Activated CD4-positive, alpha-beta T cell treated with anti-CD3 and anti-CD28 coated beads, Interleukin-2, amount 10 ng/mL, durations not matched to agents 24 days and 14 days (primary cell): Measurements from ENCODE around the gene ING5. TPM values are rescaled to one million over a fixed set of nuclear protein-coding genes. Genes with fewer than 3 reads are reported as not detected.
"Not testable (repeated sequence)": the region's sequence is repeated elsewhere in the genome, so short reads cannot be mapped to it uniquely, and the experiment has no call there.

ENCODE experiments used
- DNase-seq: peaks from one replicate; pipeline ENCODE4 v3.0.0; 2022
- H3K27ac Mint-ChIP-seq: one replicate; pipeline ENCODE4 v1.8.0; 2022; ENCODE audit warnings: mild to moderate bottlenecking, mixed read lengths
- H3K27me3 Mint-ChIP-seq: one replicate; pipeline ENCODE4 v1.8.0; 2022; ENCODE audit warnings: mixed read lengths
- H3K36me3 Mint-ChIP-seq: one replicate; pipeline ENCODE4 v1.8.0; 2022; ENCODE audit warnings: low read depth, mild to moderate bottlenecking, mixed read lengths
- H3K4me1 Mint-ChIP-seq: one replicate; pipeline ENCODE4 v1.8.0; 2021; ENCODE audit warnings: mixed read lengths
- H3K4me3 Mint-ChIP-seq: one replicate; pipeline ENCODE4 v1.8.0; 2022; ENCODE audit warnings: mild to moderate bottlenecking, moderate library complexity, mixed read lengths
- H3K9me3 Mint-ChIP-seq: one replicate; pipeline ENCODE4 v1.8.0; 2021; ENCODE audit warnings: mixed read lengths
- intact Hi-C: fragments of 100-400 bp; cut with micrococcal nuclease; formaldehyde crosslinking; loops from one replicate; pipeline ENCODE4 v1.15.1; 2023
- total RNA-seq: library from RNA; stranded (reverse); gene quantifications from 2 replicates; pipeline ENCODE4 v1.2.3, GENCODE V29; 2022

Gene ING5
- 51.3 and 55.3 TPM in 2 replicates for total RNA-seq

- no peaks in the 10 kb centered on the region for H3K9me3 Mint-ChIP-seq
- peaks cover 28% of the 10 kb centered on the region for H3K36me3 Mint-ChIP-seq
- intact Hi-C loops: loop anchor here (1.0 to 5.0 kb wide), 7 partner anchors 15 to 386 kb away; partner anchors contain the start of genes ATG4B, D2HGDH, DTYMK and FARP2
- peak within 1 kb of the TSS; percentile 91 for H3K27ac Mint-ChIP-seq
- no peaks in the 10 kb centered on the region for H3K27me3 Mint-ChIP-seq
- peak; percentile 99 for DNase-seq
- peaks cover 15% of the 10 kb centered on the region for H3K4me1 Mint-ChIP-seq
- peak within 1 kb of the TSS; percentile 92 for H3K4me3 Mint-ChIP-seq
These were observed at the start of gene ING5 for GRCh38 chr2:241701399-241702154. TSS of gene ING5 (plus strand) at chr2:241702039. CDS start at chr2:241702066, 27 bp downstream.

DNA sequence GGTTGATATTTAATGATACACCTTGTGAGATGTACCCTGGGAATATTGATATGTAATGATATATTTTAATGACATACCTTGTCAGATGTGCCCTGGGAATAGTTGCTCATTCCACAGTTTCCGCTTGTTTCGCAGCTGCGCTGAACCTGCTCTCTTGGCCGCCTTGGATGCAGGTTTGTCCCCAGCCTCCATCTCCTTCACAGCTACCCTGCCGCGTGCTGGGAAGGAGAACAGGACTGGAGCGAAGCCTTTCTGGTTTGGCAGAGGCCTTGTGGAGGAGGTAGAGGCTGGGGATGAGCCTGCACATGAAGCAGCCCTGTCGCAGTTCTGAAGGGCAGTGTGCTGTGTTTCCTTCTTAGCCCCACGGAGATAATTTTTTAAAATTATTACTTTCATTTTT lies 49.7 kb upstream of the ING5 start:
- H3K9me3 Mint-ChIP-seq: no peaks in the 10 kb centered on the region
- no peaks in the 10 kb centered on the region for H3K27me3 Mint-ChIP-seq
- no peak for DNase-seq
- H3K4me3 Mint-ChIP-seq: no peak overlapping the region
- H3K4me1 Mint-ChIP-seq: peaks cover 2% of the 10 kb centered on the region
- no peak overlapping the region for H3K27ac Mint-ChIP-seq
- peaks cover 36% of the 10 kb centered on the region for H3K36me3 Mint-ChIP-seq
- intact Hi-C loops: no loop called here

GRCh38 chr2:241652722-241653121 lies 49.1 kb upstream of the ING5 start:
- no peak for DNase-seq
- Mint-ChIP-seq H3K4me3 (no peak overlapping the region), H3K36me3 (peaks cover 39% of the 10 kb centered on the region), H3K9me3 (no peaks in the 10 kb centered on the region), H3K27ac (no peak overlapping the region), H3K27me3 (no peaks in the 10 kb centered on the region), H3K4me1 (peaks cover 2% of the 10 kb centered on the region)
- intact Hi-C loops: no loop called here

DNA sequence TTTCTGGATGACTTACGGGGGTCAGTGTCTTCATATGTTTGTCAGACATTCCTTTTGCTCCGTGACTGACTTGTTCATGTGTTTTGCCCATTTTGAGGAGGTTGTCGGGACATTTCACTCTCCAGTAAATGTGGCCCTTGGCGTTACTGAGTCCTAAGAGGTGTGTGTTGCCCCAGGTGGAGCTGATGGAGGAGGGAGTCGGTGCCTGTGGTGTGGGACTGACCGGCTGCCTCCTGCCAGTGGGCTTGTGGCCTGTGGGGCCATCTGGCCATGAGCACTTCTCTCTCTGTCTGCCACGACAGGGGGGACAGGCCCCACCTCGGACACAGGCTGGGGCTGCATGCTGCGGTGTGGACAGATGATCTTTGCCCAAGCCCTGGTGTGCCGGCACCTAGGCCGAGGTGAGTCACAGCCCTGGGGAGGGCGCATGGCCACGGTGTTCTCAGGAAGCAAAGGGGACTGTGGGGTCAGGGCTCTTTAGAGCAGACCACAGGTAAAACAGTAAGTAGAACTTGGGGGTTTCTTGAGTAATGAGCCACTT lies 48.6 kb upstream of the ING5 start:
- Mint-ChIP-seq H3K27me3 (no peaks in the 10 kb centered on the region), H3K27ac (no peak overlapping the region), H3K36me3 (peaks cover 38% of the 10 kb centered on the region), H3K9me3 (no peaks in the 10 kb centered on the region), H3K4me1 (peaks cover 2% of the 10 kb centered on the region), H3K4me3 (no peak overlapping the region)
- intact Hi-C loops: no loop called here
- DNase-seq: no peak

- intact Hi-C loops: no loop called here
- Mint-ChIP-seq H3K4me1 (peaks cover 2% of the 10 kb centered on the region), H3K36me3 (peaks cover 45% of the 10 kb centered on the region), H3K27ac (no peak overlapping the region), H3K9me3 (no peaks in the 10 kb centered on the region), H3K4me3 (no peak overlapping the region), H3K27me3 (no peaks in the 10 kb centered on the region)
- no peak for DNase-seq
These were observed 47.3 kb upstream of the ING5 start for GRCh38 chr2:241654551-241654950.

DNA sequence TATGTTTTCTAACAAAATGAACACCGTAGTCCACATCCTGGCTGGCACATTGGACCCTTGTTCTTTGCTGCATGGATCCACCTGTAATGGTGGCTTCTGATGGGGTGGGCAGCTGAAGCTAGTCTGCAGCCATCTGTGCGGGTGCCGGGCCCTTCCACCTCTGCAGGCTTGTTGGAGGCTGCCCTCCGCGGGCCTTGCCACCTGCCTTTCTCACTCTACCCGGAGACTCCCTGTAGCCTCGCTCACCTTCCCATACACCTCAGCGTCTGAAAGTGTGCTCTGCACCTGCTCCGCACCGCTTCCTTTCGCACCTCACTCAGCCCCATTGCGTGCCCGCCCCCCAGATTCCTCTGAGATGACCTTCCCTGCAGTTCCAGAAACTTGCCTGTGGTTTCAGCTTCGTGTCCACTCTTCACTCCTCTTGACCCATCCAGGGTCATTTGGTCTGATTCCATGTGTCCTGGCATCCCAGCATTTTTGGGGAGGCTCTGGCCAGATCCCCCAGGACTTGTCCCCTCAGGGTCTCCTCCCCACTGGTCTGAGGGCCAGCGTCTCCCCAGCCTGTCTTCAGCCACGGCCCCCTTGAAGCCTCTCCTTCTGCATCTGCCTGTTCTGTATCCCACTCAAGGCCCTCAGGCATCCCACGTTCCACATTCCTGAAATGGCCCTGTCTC lies 46.2 kb upstream of the ING5 start:
- no peak for DNase-seq
- Mint-ChIP-seq H3K27ac (no peak overlapping the region), H3K27me3 (no peaks in the 10 kb centered on the region), H3K4me1 (peaks cover 2% of the 10 kb centered on the region), H3K9me3 (no peaks in the 10 kb centered on the region), H3K36me3 (peaks cover 54% of the 10 kb centered on the region), H3K4me3 (no peak overlapping the region)
- intact Hi-C loops: no loop called here

GRCh38 chr2:241656190-241656741 lies 45.6 kb upstream of the ING5 start:
- H3K4me1 Mint-ChIP-seq: no peaks in the 10 kb centered on the region
- no peak for DNase-seq
- H3K27ac Mint-ChIP-seq: no peak overlapping the region
- H3K4me3 Mint-ChIP-seq: no peak overlapping the region
- H3K36me3 Mint-ChIP-seq: peaks cover 51% of the 10 kb centered on the region
- H3K9me3 Mint-ChIP-seq: no peaks in the 10 kb centered on the region
- intact Hi-C loops: no loop called here
- no peaks in the 10 kb centered on the region for H3K27me3 Mint-ChIP-seq

GRCh38 chr2:241657786-241658254 lies 44.0 kb upstream of the ING5 start:
- Mint-ChIP-seq H3K27ac (no peak overlapping the region), H3K36me3 (peaks cover 44% of the 10 kb centered on the region), H3K27me3 (no peaks in the 10 kb centered on the region), H3K4me3 (no peak overlapping the region), H3K4me1 (no peaks in the 10 kb centered on the region), H3K9me3 (no peaks in the 10 kb centered on the region)
- DNase-seq: no peak
- intact Hi-C loops: no loop called here

GRCh38 chr2:241658296-241658695 lies 43.5 kb upstream of the ING5 start:
- intact Hi-C loops: no loop called here
- no peak for DNase-seq
- H3K4me3 Mint-ChIP-seq: no peak overlapping the region
- no peaks in the 10 kb centered on the region for H3K27me3 Mint-ChIP-seq
- H3K27ac Mint-ChIP-seq: no peak overlapping the region
- no peaks in the 10 kb centered on the region for H3K4me1 Mint-ChIP-seq
- peaks cover 41% of the 10 kb centered on the region for H3K36me3 Mint-ChIP-seq
- H3K9me3 Mint-ChIP-seq: no peaks in the 10 kb centered on the region

- Mint-ChIP-seq H3K9me3 (no peaks in the 10 kb centered on the region), H3K36me3 (peaks cover 41% of the 10 kb centered on the region), H3K27me3 (no peaks in the 10 kb centered on the region), H3K4me1 (no peaks in the 10 kb centered on the region), H3K27ac (no peak overlapping the region), H3K4me3 (no peak overlapping the region)
- intact Hi-C loops: no loop called here
- DNase-seq: peak; percentile 83
These were observed 42.6 kb upstream of the ING5 start for GRCh38 chr2:241659150-241659739.

GRCh38 chr2:241660593-241661213 lies 41.1 kb upstream of the ING5 start:
- H3K27ac Mint-ChIP-seq: no peak overlapping the region
- intact Hi-C loops: no loop called here
- no peak overlapping the region for H3K4me3 Mint-ChIP-seq
- no peak for DNase-seq
- H3K36me3 Mint-ChIP-seq: peaks cover 34% of the 10 kb centered on the region
- H3K4me1 Mint-ChIP-seq: peaks cover 8% of the 10 kb centered on the region
- H3K9me3 Mint-ChIP-seq: no peaks in the 10 kb centered on the region
- no peaks in the 10 kb centered on the region for H3K27me3 Mint-ChIP-seq

- intact Hi-C loops, H3K4me3 Mint-ChIP-seq, H3K4me1 Mint-ChIP-seq, H3K27me3 Mint-ChIP-seq, H3K9me3 Mint-ChIP-seq, DNase-seq, H3K27ac Mint-ChIP-seq: not testable (repeated sequence)
- peaks cover 26% of the 10 kb centered on the region for H3K36me3 Mint-ChIP-seq
These were observed 39.1 kb upstream of the ING5 start for GRCh38 chr2:241662731-241663130.

GRCh38 chr2:241665731-241666440 lies 36.0 kb upstream of the ING5 start:
- no peak overlapping the region for H3K27ac Mint-ChIP-seq
- no peak overlapping the region for H3K4me3 Mint-ChIP-seq
- DNase-seq: no peak
- H3K4me1 Mint-ChIP-seq: peaks cover 8% of the 10 kb centered on the region
- intact Hi-C loops: loop anchor here (2.0 kb wide), 1 partner anchor 21 kb away; the partner anchor contains the start of gene DTYMK
- no peaks in the 10 kb centered on the region for H3K9me3 Mint-ChIP-seq
- H3K27me3 Mint-ChIP-seq: no peaks in the 10 kb centered on the region
- H3K36me3 Mint-ChIP-seq: peaks cover 22% of the 10 kb centered on the region
